ENCODE results near the gene DESI1.
"Not testable (repeated sequence)": the region's sequence is repeated elsewhere in the genome, so short reads cannot be mapped to it uniquely, and the experiment has no call there.

Gene DESI1

DNA sequence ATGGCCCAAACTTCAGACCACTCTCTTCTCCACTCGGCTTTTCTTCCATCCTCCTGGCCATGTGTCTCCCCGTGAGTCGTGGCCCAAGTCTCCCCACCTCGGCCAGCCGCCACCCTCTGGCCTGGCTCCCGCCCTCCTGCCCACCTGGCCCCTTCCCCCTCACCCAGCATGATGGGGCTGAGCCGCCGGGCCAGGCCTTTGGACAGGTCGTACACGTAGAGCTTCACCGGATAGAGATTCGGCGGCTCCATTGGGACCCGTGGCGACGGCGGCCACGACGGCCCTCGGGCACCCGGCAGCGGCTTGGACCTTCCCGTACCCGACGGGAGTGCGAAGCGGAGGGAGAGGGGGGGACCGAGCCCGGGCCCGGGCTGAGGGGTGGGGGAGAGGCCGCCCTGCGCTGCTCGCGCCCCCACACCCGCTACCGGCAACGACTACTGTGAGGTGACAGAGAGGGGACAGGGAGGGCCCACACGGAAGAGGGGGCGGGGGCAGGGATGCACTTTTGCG is at the start of gene DESI1:
Gene DESI1 (minus strand): TSS at position 455 of the 510 bp plus-strand sequence. CDS start 204 bp downstream, at position 251.
- DNase-seq: peak; percentile 42

- DNase-seq: no peak
These were observed 48.4 kb upstream of the DESI1 start for GRCh38 chr22:41668971-41669911.

DNA sequence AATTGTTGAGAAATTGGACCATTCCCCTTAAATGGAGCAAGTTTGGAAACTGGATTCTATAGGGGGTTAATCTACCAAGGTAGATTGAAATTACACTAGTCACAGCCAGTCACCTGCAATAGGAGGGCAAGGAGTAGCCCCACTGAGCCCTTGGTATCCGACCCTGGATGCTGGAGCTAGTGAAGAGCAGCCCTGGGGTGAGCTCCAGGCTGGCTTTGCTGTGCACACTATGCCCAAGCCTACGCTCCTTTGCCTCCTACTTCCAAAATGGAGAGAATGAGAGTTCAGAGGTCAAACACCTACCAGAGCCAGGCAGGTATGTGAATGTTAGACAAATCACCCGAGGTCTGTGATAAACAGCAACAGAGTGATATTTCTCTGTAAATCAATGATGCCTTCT is 44.1 kb upstream of the DESI1 start:
- DNase-seq: no peak

- no peak for DNase-seq
These were observed 43.6 kb upstream of the DESI1 start for GRCh38 chr22:41664490-41664889.

GRCh38 chr22:41663594-41663993 is 42.8 kb upstream of the DESI1 start:
- not testable (repeated sequence) for DNase-seq

DNA sequence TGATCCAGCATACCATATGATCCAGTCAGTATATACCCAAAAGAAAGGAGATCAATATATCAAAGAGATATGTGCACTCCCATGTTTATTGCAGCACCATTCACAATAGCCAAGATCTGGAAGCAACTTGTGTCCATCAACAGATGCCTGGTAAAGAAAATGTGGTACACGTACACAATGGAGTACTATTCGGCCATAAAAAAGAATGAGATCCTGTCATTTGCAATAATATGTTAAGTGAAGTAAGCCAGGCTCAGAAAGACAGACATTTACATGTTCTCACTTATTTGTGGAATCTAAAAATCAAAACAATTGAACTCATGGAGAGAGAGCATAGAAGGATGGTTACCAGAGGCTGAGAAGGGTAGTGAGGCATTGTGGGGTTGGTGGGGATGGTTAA is 40.9 kb upstream of the DESI1 start:
- DNase-seq: no peak

- no peak for DNase-seq
These were observed 40.2 kb upstream of the DESI1 start for GRCh38 chr22:41661088-41661487.

DNA sequence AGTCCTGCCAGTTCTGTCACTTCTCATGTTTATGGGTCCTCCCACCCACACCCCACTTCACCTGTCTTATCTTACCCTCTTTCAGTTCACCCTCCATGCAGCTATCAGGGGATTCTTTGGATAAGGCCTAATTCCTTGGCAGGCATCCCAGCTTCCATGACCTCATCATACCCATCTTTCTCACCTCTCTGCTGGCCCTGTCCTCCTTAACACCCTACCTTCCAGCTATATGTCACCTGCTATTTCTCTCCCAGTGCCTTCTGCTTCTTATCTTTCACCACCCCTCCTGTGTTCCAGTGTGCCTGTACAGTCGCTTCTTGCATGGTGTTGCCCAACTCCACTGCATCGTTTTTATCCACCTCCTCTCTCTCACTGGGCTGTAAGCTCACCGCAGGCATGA is 39.6 kb upstream of the DESI1 start:
- DNase-seq: no peak

GRCh38 chr22:41659941-41660340 is 39.1 kb upstream of the DESI1 start:
- DNase-seq: no peak

- DNase-seq: no peak
These were observed 38.0 kb upstream of the DESI1 start for GRCh38 chr22:41658869-41659268.

- no peak for DNase-seq
These were observed 36.9 kb upstream of the DESI1 start for GRCh38 chr22:41657709-41658108.

GRCh38 chr22:41656556-41656955 is 35.7 kb upstream of the DESI1 start:
- peak; percentile 35 for DNase-seq

- no peak for DNase-seq
These were observed 33.5 kb upstream of the DESI1 start for GRCh38 chr22:41654322-41654721.

- DNase-seq: no peak
These were observed 30.0 kb upstream of the DESI1 start for GRCh38 chr22:41650821-41651220.

DNA sequence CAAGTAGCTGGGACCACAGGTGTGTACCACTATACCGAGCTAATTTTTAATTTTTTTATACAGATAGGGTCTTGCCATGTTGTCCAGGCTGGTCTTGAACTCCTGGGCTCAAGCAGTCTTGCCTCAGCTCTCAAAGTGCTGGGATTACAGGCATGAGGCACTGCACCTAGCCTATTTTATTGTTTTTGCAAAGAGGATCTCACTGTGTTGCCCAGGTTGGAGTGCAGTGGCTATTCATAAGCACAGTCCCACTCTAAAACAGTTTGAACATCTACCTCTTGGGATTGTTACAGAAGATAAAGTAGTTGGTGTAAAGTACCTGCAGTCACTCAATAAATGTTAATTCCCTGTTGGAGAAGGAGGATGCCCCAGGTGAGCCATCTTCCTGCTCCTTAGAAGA is 29.4 kb upstream of the DESI1 start:
- DNase-seq: no peak

GRCh38 chr22:41648432-41648831 is 27.6 kb upstream of the DESI1 start:
- no peak for DNase-seq

DNA sequence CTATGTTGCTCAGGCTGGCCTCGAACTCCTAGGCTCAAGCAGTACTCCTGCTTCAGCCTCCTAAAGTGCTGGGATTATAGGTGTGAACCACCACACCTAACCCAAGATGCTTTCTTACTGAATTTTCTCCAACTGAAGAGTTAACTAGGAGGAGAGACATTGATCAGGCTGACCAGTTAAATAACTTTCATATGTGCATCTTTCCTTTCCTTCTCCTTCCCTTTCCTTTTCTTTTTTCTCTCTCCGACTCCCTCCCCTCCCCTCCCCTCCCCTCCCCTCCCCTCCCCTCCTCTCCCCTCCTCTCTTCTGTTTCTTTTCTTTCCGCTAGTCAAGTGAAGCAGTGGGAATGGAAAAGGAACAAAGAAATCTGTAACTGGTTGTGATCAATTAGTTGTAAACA is 26.9 kb upstream of the DESI1 start:
- no peak for DNase-seq

DNA sequence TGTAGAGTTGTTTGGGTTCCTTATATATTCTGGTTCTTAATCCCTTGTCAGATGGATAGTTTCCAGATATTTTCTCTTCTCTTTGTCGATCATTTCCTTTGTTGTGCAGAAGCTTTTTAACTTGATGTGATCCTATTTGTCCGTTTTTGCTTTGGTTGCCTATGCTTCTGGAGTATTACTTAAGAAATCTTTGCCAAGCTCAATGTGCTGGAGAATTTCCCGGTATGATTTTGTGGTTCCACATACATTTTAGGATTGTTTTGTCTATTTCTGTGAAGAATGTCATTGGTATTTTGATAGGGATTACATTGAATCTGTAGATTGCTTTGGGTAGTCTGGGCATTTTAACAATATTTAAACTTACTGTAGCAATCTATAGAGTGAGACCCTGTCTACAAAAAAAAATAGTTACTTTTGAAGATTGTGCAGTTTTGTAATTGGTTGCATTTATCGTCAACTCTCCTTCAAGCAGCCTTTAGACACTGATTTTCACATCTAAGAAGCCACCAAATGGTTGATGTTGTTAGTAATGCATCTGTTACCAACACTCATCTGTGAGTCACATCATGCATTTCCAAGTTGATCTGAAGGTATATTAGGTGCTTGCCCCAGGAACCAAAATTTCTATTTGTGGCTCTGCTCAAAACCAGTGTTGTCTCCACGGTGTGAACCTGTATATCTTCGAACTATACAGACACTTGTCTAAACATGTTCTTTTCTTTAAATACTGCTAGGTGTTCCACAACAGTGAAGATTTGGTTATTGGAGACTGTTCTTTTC is 21.7 kb upstream of the DESI1 start:
- DNase-seq: no peak

GRCh38 chr22:41641854-41642253 is 21.0 kb upstream of the DESI1 start:
- DNase-seq: no peak

GRCh38 chr22:41638748-41639147 is 17.9 kb upstream of the DESI1 start:
- peak; percentile 32 for DNase-seq

DNA sequence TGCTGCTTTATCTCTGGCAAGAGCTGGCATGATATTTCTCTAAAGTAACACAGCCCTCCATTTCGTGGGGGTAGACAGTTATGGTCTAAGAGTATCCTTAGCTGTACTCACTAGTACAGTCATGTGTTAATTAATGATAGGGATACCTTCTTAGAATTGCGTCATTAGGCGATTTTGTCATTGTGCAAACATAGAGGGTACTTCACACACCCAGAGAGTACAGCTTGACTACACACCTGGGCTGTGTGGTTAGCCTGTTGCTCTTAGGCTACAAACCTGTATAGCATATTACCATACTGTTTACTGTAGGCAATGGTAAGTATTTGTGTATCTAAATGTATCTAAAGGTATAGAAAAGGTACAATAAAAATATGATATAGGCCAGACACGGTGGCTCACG is 17.3 kb upstream of the DESI1 start:
- no peak for DNase-seq

- DNase-seq: not testable (repeated sequence)
These were observed 16.8 kb upstream of the DESI1 start for GRCh38 chr22:41637623-41638022.

DNA sequence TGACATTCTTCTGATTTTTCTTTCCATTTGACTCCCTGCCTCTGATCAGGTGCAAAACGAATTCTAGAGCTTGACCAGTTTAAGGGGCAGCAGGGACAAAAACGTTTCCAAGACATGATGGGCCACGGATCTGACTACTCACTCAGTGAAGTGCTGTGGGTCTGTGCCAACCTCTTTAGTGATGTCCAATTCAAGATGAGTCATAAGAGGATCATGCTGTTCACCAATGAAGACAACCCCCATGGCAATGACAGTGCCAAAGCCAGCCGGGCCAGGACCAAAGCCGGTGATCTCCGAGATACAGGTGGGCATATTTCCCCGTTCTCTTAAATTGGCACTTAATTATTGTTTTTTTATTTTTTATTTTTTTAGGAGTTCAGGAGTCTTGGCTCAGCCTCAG is 15.6 kb upstream of the DESI1 start:
- no peak for DNase-seq

DNA sequence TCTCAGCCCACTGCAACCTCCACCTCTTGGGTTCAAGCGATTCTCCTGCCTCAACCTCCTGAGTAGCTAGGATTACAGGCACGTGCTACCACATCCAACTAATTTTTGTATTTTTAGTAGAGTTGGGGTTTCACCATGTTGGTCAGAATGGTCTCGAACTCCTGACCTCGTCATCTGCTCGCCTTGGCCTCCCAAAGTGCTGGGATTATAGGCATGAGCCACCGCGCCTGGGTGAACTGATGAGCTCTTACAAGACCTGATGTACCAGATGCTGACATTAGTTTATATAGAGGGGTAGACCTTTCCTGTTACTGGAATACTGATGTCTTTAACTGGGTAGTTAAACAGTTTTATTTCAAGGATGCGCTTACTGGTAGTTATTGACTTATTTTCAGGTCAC is 13.8 kb upstream of the DESI1 start:
- not testable (repeated sequence) for DNase-seq

All from hematopoietic multipotent progenitor cell treated with erythropoietin and hydrocortisone succinate and interleukin-3 and kit ligand, for 6 days (in vitro differentiated cells).